ENCODE measurements around the gene STARD3.

The STARD3 gene

DNA sequence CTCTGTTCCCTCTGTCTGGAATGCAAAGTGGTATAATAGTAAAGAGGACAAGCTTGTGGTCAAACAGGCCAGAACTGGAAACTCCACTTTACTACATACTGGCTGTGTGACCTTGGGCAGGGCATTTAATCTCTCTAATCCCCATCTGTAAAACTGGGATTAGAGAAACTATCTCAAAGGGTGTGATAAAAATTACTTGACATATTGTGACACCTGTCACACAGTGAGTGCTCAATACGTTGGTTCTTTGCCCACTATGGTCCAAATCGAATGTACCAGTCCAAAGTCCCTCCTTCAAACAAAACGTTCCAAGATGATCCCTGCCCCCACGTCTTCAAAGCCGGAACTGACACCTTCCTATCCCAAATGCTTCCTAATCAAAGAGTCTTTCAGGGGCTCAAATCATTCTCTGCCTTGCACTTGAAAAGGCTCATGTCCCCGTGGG, 50.2 kb downstream of the STARD3 start:
- H3K36me3 ChIP-seq (ENCODE audit: low read depth): no peaks in the 10 kb centered on the region
- peak overlapping the region; percentile 80 for H3K27ac ChIP-seq (ENCODE audit: poor library complexity, severe bottlenecking)
- peaks cover 5% of the 10 kb centered on the region for H3K4me1 ChIP-seq (ENCODE audit: insufficient read depth, poor library complexity, severe bottlenecking)
- H3K9me3 ChIP-seq (ENCODE audit: severe bottlenecking): no peaks in the 10 kb centered on the region
- TF ChIP-seq, protein P1, sequence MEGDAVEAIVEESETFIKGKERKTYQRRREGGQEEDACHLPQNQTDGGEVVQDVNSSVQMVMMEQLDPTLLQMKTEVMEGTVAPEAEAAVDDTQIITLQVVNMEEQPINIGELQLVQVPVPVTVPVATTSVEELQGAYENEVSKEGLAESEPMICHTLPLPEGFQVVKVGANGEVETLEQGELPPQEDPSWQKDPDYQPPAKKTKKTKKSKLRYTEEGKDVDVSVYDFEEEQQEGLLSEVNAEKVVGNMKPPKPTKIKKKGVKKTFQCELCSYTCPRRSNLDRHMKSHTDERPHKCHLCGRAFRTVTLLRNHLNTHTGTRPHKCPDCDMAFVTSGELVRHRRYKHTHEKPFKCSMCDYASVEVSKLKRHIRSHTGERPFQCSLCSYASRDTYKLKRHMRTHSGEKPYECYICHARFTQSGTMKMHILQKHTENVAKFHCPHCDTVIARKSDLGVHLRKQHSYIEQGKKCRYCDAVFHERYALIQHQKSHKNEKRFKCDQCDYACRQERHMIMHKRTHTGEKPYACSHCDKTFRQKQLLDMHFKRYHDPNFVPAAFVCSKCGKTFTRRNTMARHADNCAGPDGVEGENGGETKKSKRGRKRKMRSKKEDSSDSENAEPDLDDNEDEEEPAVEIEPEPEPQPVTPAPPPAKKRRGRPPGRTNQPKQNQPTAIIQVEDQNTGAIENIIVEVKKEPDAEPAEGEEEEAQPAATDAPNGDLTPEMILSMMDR (IDR thresholded peaks at IDR 0.05; ENCODE audit: poor library complexity, severe bottlenecking): no peak
- H3K4me3 ChIP-seq (ENCODE audit: severe bottlenecking): peak overlapping the region; percentile 81
- DNase-seq (ENCODE audit: low spot score): no peak
- ATAC-seq (ENCODE audit: low read depth): no peak
- no peaks in the 10 kb centered on the region for H3K27me3 ChIP-seq (ENCODE audit: insufficient read depth, poor library complexity, severe bottlenecking)

DNA sequence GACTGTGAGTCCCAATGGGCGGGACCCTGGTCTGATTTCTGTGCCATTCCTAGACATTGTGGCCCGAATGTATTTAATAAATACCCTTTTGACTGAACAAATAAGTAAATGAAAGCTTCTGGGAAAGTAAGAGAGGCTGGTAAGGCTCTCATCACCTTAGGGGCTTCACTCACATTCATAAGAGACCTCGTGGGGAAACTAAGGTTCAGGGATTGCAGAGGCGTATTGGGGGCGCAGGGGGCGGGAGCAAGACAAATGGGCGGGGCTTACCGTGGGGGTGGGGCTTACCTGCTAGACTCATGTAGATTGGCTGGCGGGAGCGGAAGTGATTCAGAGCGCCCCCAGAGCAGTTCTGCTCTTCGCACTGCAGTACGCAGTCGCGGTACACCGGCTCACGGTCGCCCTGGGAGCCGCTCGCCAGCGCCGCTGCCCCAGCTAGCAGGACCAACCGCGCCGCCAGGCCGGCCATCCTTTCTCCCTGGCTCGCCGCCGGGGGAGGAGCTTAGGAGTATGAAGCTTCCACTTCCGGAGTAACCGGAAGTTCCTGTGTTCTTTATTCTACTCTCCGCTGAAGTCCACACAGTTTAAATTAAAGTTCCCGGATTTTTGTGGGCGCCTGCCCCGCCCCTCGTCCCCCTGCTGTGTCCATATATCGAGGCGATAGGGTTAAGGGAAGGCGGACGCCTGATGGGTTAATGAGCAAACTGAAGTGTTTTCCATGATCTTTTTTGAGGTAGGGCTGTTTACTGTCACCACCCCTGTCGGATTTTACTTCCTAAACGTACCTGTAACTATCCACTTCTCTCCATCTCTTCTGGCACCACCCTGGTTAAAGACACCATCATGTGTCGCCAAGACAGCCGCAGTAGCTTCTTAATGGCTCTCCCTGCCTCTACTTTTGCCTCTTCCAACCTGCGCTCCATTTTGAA, 50.9 kb downstream of the STARD3 start, which contains the start of gene PGAP3:
Gene PGAP3 (minus strand): TSS at position 512 of the 929 bp plus-strand sequence. CDS start 43 bp downstream, at position 469.
- Histone ChIP-seq H3K4me3 (ENCODE audit: severe bottlenecking) (peak within 1 kb of the TSS; percentile 81), H3K4me1 (ENCODE audit: insufficient read depth, poor library complexity, severe bottlenecking) (peaks cover 5% of the 10 kb centered on the region), H3K27ac (ENCODE audit: poor library complexity, severe bottlenecking) (peak within 1 kb of the TSS; percentile 80), H3K9me3 (ENCODE audit: severe bottlenecking) (no peaks in the 10 kb centered on the region), H3K27me3 (ENCODE audit: insufficient read depth, poor library complexity, severe bottlenecking) (no peaks in the 10 kb centered on the region), H3K36me3 (ENCODE audit: low read depth) (no peaks in the 10 kb centered on the region)
- TF ChIP-seq, protein P1 (IDR thresholded peaks at IDR 0.05; ENCODE audit: poor library complexity, severe bottlenecking): peak; percentile 8
- DNase-seq (ENCODE audit: low spot score): peak; percentile 92
- ATAC-seq (ENCODE audit: low read depth): peak; percentile 96

DNA sequence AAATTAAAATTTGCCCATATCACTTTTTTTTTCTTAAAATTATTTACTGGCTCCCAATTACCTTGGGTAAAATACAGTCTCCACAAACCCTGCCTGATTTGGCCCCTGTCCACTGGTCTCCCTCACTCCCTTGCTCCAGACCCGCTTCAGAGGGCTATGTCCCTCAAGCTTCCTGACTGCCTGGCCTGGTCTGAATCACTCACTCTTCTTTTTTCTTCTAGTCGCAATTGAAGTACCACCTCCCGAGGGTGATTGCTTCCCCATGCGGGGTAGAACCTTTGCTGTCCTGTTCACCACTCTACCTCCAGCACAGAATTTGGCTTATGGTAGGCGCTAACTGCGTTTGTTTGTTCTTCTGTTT, 51.5 kb downstream of the STARD3 start:
- Histone ChIP-seq H3K27ac (ENCODE audit: poor library complexity, severe bottlenecking) (peak overlapping the region; percentile 80), H3K36me3 (ENCODE audit: low read depth) (no peaks in the 10 kb centered on the region), H3K27me3 (ENCODE audit: insufficient read depth, poor library complexity, severe bottlenecking) (no peaks in the 10 kb centered on the region), H3K4me3 (ENCODE audit: severe bottlenecking) (peak overlapping the region; percentile 81), H3K9me3 (ENCODE audit: severe bottlenecking) (no peaks in the 10 kb centered on the region), H3K4me1 (ENCODE audit: insufficient read depth, poor library complexity, severe bottlenecking) (peaks cover 5% of the 10 kb centered on the region)
- TF ChIP-seq, protein P1 (IDR thresholded peaks at IDR 0.05; ENCODE audit: poor library complexity, severe bottlenecking): no peak
- ATAC-seq (ENCODE audit: low read depth) (0 out of 3 replicates have a peak, but pooled peaks have one; percentile 8), DNase-seq (ENCODE audit: low spot score) (no peak)

DNA sequence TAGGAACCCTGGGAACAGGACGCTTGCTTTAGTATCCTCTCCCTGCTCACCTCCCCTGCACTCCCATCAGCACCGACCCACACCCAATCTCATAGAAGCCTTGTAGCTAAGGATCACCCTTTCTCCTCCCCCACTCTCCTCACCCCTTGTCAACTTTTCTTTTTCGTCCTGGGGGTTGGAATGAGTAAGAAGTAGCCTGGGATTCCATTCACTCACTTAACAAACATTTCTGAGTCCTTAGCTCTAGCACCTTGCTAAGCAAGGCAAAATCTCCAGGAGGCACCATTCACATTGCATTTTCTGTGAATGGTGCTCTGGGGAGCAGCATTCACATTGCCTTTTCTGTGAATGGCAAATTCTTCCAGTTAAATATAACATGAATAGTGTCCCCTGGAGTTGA, 52.0 kb downstream of the STARD3 start:
- Histone ChIP-seq H3K27ac (ENCODE audit: poor library complexity, severe bottlenecking) (peak overlapping the region; percentile 80), H3K27me3 (ENCODE audit: insufficient read depth, poor library complexity, severe bottlenecking) (no peaks in the 10 kb centered on the region), H3K9me3 (ENCODE audit: severe bottlenecking) (no peaks in the 10 kb centered on the region), H3K4me3 (ENCODE audit: severe bottlenecking) (peak overlapping the region; percentile 81), H3K36me3 (ENCODE audit: low read depth) (no peaks in the 10 kb centered on the region), H3K4me1 (ENCODE audit: insufficient read depth, poor library complexity, severe bottlenecking) (peaks cover 5% of the 10 kb centered on the region)
- ATAC-seq (ENCODE audit: low read depth): no peak
- TF ChIP-seq, protein P1 (IDR thresholded peaks at IDR 0.05; ENCODE audit: poor library complexity, severe bottlenecking): no peak
- DNase-seq (ENCODE audit: low spot score): no peak

DNA sequence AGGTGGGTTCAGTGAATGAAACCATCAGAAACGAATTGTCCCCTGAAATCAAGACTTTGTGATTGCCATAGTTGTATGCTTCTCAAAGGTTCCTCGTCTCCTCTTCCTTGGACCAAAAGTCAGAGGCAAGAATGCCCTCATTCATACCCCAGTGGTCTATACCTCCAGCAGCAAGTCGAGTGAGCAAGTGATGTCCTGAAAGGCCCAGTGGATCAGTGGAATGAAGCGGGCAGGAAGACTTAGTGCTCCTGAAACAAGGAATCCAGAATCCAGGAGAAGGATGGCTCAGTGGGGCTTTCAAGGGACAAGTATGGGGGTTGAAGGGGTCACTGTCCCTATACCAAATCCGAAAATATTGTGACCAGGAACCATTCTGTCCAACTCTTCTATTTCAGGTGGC, 57.6 kb downstream of the STARD3 start:
- TF ChIP-seq, protein P1 (IDR thresholded peaks at IDR 0.05; ENCODE audit: poor library complexity, severe bottlenecking): no peak
- Histone ChIP-seq H3K9me3 (ENCODE audit: severe bottlenecking) (no peaks in the 10 kb centered on the region), H3K27ac (ENCODE audit: poor library complexity, severe bottlenecking) (no peak overlapping the region), H3K4me1 (ENCODE audit: insufficient read depth, poor library complexity, severe bottlenecking) (peaks cover 5% of the 10 kb centered on the region), H3K27me3 (ENCODE audit: insufficient read depth, poor library complexity, severe bottlenecking) (no peaks in the 10 kb centered on the region), H3K4me3 (ENCODE audit: severe bottlenecking) (no peak overlapping the region), H3K36me3 (ENCODE audit: low read depth) (no peaks in the 10 kb centered on the region)
- DNase-seq (ENCODE audit: low spot score): no peak
- ATAC-seq (ENCODE audit: low read depth): no peak

Data from RWPE2 (cell line).